GM19240 (cell line): ENCODE data around the gene MED29.
"Not testable (repeated sequence)": the region's sequence is repeated elsewhere in the genome, so short reads cannot be mapped to it uniquely, and the experiment has no call there.

Experiments used
- DNase-seq: peaks from one replicate; pipeline ENCODE4 v3.0.0; 2011; ENCODE audit warnings: low spot score; ENCODE audit not compliant: insufficient read length

The MED29 gene

GRCh38 chr19:39370735-39371134, 20.4 kb upstream of the MED29 start:
- no peak for DNase-seq

DNA sequence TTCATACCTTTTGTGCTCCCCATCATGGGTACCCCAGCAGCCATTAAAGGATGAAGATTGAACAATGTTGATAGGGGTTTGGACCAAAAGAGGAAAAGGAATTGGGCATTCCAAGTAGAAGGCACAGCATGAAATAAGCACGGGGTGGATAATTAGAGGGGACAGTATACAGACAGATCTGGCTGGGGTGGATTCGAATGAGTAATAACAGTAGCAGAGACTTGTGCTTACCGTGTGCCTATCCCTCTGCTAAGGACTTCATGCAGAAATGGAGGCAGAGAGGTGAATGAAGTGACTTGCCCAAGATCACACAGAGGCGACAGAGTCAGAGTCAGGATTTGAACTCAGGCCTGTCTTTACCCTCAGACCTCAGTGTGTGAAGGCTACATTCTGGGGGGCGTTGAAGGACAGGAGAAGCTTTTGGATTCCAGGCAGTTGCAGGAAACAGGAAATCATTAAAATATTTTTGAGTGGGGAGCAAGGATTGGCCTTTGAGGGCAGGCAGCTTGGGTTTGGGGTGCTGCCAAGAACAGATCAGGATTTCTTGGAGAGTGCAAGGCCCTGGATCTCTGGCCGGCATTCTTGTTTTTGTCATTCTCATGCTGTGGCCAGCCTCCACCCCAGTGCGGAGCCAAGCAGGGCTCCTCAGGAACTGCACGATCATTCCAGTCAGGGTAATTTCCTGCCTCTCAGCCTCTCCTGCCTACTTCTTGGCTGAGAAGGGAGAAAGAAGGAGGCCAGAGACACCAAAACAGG, 19.0 kb upstream of the MED29 start:
- DNase-seq: no peak

- DNase-seq: no peak
These were observed 18.2 kb upstream of the MED29 start for GRCh38 chr19:39372941-39373340.

- no peak for DNase-seq
These were observed 15.2 kb upstream of the MED29 start for GRCh38 chr19:39375929-39376328.

- no peak for DNase-seq
These were observed 13.5 kb upstream of the MED29 start for GRCh38 chr19:39377373-39378362.

DNA sequence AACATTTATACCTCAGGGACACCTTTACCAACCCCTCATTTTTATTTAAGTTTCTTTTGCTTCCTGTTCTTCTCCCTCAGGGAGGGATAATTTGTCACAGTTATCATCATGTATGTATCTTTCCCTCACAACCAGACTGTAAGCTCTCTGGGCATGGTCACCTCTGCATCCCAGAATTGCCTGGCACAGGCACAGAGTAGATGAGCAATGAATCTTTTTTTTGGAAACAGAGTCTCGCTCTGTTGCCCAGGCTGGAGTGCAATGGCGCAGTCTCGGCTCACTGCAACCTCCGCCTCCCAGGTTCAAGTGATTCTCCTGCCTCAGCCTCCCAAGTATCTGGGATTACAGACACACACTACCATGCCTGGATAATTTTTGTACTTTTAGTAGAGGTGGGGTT, 11.8 kb upstream of the MED29 start:
- DNase-seq: not testable (repeated sequence)

DNA sequence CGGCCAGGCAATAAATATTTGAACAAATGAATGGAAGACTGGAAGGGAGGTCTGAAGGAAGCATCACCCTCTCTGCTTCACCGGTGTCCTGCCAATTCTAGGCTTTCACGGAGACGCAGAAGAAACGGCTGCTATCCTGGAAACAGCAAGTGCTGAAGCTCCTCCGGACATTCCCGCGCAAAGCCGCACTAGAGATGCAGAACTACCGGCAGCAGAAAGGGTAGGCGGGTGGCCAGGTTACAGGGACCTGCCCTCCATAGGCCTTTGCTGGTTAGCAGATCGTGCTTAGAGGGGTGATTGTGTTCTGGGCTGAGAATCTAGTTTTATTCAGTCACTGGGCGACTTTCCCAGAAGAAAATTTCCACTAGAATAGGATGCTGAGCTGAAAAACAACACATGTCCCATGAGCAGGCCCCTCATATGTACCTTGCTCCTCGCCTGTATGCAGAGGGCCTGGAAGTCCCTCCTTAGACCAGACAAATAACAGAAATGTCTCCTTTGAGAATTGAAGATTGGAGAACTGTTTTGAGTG, 11.2 kb upstream of the MED29 start:
- DNase-seq: no peak

- DNase-seq: no peak
These were observed 10.4 kb upstream of the MED29 start for GRCh38 chr19:39380521-39381502.

DNA sequence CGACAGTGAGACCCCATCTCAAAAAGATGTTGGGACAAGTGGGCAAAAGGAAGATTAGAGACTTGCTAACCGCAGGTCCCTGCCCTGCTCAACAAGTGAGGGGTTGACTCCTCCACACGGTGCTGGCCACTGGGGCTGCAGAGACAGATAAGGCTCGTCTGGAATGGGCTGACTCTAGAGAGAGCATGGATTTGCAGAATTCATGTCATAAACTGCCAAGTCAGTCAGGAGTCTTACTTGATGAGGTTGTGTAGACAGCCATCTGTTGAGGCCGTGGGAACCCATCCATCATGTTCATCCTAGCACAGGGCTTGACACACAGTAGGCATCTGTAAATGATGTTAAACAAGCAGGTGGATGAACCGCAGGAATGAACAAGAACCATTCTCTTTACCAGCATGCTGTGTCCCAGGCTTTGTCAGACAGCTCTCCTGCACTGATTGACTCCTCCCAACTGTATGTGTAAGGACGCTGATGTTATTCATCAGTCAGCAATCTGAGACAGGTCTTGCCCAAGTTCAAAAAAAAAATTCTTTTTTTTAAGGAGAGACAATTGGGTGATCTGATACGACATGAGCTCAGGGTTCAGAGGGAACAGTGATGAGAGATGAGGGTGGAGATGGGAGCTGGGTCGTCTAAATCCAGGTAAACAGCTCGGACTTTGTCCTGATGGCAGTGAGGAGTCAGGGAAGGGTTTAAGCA, 9.1 kb upstream of the MED29 start:
- DNase-seq: no peak

- DNase-seq: no peak
These were observed 8.0 kb upstream of the MED29 start for GRCh38 chr19:39382991-39383828.

- DNase-seq: no peak
These were observed 6.2 kb upstream of the MED29 start for GRCh38 chr19:39384839-39385568.

GRCh38 chr19:39385629-39386411, 5.4 kb upstream of the MED29 start:
- no peak for DNase-seq

GRCh38 chr19:39386557-39386956, 4.6 kb upstream of the MED29 start:
- DNase-seq: no peak

DNA sequence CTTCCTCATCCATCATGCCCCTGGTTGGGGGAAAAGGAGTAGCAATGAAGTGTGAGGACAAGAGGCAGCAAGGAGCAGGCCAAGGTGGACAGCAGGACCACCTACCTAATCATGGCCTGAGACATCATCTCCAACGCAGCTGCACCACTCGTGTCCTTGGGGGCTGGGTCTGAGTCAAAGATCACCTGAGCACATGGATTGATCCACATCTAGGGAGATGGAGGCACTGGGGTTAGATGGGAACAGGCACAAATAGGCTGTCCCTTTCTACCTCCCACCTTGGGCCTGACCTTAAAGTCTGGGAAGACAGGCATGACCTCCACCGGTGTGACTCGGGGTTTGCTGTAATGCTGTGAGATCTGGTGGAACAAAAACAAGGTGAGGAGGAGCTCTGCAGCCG, 2.5 kb upstream of the MED29 start:
- no peak for DNase-seq

- no peak for DNase-seq
These were observed 1.4 kb upstream of the MED29 start for GRCh38 chr19:39389631-39390414.

- DNase-seq: no peak
These were observed 777 bp upstream of the MED29 start for GRCh38 chr19:39390451-39390750.
